Dermis blood vessel endothelial cell (primary cell): ENCODE measurements around the gene DHRSX. TPM values are rescaled to one million over a fixed set of nuclear protein-coding genes. Genes with fewer than 3 reads are reported as not detected.

Experiments
- DNase-seq: peaks from one replicate; pipeline ENCODE4 v3.0.0; 2010
- total RNA-seq: library from RNA; depleted of rRNA; stranded (reverse); fragments of >200 nt; gene quantifications from 2 replicates; pipeline ENCODE4 v1.2.3, GENCODE V29; 2014

The DHRSX gene
- total RNA-seq, 1 donor from 2014 or later, result 25.2 TPM

GRCh38 chrX:2452799-2453198, 48.0 kb downstream of the DHRSX start:
- DNase-seq, result no peak

GRCh38 chrX:2452317-2452784, 48.4 kb downstream of the DHRSX start:
- no peak for DNase-seq

- DNase-seq, result no peak
These were observed 49.1 kb downstream of the DHRSX start for GRCh38 chrX:2451501-2452316.

GRCh38 chrX:2450681-2451080, 50.1 kb downstream of the DHRSX start:
- DNase-seq, result no peak

- no peak for DNase-seq
These were observed 51.5 kb downstream of the DHRSX start for GRCh38 chrX:2449135-2449886.

DNA sequence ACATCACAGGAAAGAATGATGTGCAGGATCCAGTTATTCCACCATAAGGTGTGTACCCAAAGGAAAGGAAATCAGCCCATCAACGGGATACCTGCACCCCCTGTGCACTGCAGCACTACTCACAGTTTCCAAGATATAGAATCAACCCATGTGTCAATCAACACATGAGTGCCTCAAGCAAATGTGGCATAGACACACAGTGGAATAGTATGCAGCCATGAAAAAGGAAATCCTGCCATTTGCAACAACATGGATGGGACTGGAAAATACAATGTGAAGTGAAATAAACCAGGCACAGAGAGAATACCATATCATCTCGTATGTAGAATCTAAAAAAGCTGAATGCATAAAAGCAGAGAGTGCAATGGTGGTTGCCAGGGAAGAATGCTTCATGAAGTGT, 53.3 kb downstream of the DHRSX start:
- DNase-seq, result no peak

DNA sequence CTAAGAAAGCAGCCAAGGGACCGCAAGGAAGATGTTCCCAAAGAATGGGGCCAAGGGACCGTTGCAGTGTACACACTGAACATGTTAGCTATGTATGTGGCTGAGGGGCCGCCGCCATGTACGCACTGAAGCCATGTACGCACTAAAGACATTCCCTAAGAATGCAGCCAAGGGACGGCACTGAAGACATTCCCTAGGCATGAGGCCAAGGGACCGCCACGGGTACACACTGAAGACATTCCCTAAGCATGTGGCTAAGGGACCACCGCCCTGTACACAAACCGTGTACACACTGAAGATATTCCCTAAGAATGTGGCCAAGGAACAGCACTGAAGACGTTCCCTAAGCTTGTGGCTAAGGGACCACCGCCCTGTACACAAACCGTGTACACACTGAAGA, 54.0 kb downstream of the DHRSX start:
- DNase-seq, result no peak

DNA sequence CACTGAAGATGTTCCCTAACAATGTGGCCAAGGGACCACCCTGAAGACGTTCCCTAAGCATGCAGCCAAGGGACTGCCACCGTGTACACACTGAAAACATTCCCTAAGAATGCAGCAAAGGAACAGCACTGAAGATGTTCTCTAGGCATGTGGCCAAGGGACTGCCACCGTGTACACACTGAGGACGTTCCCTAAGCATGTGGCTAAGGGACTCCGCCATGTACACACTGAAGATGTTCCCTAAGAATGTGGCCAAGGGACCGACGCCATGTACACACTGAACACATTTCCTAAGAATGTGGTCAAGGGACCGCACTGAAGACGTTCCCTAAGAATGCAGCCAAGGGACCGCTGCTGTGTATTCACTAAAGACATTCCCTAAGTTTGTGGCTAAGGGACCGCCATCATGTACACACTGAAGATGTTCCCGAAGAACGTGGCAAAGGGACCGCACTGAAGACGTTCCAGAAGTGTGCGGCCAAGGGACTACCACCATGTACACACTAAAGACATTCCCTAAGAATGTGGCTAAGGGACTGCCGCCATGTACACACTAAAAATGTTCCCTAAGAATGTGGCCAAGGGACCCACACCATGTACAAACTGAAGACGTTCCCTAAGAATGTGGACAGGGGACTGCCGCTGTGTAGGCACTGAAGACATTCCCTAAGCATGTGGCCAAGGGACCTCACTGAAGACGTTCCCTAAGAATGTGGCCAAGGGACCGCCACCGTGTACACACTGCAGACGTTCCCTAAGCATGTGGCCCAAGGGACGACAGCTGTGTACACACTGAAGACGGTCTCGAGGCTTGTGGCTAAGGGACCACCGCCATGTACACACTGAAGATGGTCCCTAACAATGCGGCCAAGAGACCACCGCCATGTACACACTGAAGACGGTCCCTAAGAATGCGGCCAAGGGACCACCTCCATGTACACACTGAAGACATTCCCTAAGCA, 54.8 kb downstream of the DHRSX start:
- DNase-seq, result no peak

- DNase-seq, result no peak
These were observed 58.1 kb downstream of the DHRSX start for GRCh38 chrX:2442694-2443093.

GRCh38 chrX:2441466-2441865, 59.3 kb downstream of the DHRSX start:
- DNase-seq, result no peak

DNA sequence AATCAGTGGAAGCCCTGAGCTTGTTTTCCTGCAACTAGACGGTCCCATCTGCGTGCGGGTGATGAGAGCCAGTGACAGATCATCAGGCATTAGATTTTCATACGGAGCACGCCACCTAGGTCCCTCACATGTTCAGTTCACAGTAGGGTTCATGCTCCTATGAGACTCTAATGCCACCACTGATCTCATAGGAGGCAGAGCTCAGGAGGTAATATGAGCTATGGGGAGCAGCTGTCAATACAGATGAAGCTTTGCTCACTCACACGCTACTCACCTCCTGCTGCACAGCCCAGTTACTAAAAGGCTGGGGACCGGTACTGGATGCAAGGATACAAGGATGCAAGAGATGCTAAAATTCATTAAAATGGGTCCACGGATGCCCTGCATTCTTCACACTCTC, 61.2 kb downstream of the DHRSX start:
- DNase-seq, result no peak

DNA sequence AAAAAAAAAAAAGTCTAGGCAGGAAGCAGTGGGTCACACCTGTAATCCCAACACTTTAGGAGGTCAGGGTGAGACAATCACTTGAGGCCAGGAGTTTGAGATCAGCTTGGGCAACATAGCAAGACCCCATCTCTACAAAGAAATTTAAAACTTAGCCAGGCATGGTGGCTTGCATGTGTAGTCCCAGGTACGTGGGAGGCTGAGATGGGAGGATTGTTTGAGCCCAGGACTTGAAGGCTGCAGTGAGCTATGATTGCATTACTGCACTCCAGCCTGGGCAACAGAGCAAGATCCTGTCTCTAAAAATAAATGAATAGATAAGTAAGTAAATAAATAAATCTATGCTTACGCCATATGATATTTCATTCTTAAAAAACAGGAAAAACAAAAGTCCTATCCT, 65.3 kb downstream of the DHRSX start:
- DNase-seq, result no peak

DNA sequence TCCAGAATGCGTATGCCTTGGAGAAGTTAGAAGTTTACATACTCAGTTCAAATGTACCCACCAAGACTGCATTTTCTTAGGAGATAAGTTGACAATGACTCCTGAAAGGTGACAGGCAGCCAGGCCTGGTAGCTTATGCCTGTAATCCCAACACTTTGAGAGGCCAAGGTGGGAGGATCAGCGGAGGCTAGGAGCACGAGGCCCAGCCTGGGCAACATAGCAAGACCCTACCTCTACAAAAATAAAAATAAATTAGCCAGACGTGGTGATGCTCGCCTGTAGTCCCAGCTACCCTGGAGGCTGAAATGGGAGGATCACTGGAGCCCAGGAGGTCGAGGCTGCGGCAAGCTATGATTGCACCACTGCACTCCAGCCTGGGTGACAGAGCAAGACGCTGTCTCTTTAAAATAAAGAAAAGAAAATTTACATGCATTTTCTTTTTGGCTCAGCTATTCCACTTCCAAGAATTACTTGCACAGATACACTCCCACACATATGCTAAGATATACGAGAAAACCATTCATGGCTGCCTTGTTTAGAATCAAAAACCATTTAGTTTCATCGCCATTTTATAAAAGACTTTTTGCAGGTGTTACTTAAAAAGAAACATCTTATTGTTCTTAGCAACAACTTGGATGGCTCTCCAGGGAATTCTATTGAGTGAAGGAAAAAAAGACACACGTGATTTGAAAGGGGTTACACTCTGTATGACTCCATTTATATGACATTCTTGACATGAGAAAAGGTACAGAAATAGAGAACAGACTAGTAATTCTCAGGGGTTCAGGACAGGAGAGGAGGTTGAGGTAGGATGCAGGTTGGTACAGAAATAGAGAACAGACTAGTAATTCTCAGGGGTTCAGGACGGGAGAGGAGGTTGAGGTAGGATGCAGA, 66.3 kb downstream of the DHRSX start:
- DNase-seq, result no peak

- DNase-seq, result no peak
These were observed 68.4 kb downstream of the DHRSX start for GRCh38 chrX:2432298-2432863.

- DNase-seq, result no peak
These were observed 70.4 kb downstream of the DHRSX start for GRCh38 chrX:2430265-2430825.

DNA sequence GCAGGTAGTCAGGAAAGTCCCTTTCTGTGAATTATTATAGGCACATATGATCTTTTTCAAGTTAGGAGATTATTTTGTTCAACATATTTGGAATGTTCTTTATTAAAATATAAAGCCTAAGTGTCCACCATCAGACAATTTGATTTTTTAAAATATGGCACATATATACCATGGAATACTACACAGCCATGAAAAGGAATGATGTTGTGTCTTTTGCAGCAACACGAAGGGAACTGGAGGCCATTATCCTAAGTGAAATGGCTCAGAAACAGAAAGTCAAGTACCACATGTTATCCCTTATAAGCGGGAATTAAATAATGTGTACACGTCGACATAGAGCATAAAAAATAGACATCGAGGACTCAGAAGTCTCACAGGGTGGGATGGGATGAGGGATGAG, 73.0 kb downstream of the DHRSX start:
- DNase-seq, result no peak

DNA sequence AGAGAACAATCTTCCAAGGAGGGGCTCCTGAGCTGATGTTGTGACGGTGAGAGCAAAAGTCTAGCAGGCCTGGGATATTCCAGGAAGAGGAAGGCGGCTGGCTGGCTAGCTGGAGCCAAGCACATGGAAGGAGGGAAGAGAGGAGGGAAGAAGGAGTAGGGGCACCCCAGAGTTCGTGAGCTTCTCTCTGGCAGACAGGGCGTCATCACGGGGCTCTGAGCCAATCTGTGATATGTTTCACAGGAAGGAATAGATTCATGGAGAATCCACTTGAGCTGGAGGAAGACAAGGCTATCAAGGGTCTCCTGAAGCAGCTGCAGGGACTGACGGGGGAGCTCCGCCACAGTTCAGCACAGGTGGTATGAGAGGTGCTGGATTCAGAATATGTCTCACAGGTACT, 73.6 kb downstream of the DHRSX start:
- no peak for DNase-seq

GRCh38 chrX:2426289-2426882, 74.4 kb downstream of the DHRSX start:
- no peak for DNase-seq

- no peak for DNase-seq
These were observed 75.3 kb downstream of the DHRSX start for GRCh38 chrX:2425286-2426071.

- no peak for DNase-seq
These were observed 76.5 kb downstream of the DHRSX start for GRCh38 chrX:2424317-2424716.
